GM19455 (cell line): ENCODE results near the gene LRRC41.

Experiments
- ATAC-seq: cut with Tn5 transposase; IDR thresholded peaks from one replicate; pipeline ENCODE4 v1.9.1; 2021; ENCODE audit not compliant: unreplicated experiment

Gene LRRC41

DNA sequence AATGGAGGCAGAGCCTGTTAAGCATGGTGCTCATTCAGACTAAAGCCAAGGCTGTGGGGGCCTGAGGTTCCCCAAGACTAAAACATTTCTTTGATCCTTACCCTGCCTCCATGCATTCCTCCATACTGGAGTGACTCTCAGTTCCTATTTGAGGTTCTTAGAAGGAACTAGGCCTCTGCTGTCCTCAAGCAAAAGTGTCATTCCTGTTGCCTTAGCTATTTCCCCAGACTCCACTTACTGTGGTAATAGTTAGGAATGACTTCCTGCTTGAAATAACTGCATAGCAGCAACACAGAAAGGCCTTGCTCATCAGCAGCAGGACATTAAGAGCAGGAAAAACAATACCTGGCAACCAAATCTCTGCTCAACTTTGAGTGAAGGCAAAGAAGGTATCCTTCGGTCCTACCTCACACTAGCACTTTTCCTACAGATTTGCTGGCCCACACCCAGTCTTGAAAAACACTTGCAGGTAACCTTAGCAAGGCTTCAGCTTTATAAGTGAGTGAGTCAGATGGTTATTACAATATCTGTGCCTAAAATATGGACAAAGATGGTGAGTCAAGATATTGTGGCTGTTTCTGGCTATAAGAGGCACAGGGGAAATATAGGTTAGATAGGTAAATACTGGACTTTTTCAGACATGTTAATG is 14.8 kb downstream of the LRRC41 start:
- no peak for ATAC-seq

GRCh38 chr1:46285730-46286477 is 17.5 kb downstream of the LRRC41 start:
- ATAC-seq, result no peak

- ATAC-seq, result no peak
Observed at GRCh38 chr1:46284597-46285564, 18.5 kb downstream of the LRRC41 start.

- no peak for ATAC-seq
Observed at GRCh38 chr1:46284058-46284457, 19.4 kb downstream of the LRRC41 start.

DNA sequence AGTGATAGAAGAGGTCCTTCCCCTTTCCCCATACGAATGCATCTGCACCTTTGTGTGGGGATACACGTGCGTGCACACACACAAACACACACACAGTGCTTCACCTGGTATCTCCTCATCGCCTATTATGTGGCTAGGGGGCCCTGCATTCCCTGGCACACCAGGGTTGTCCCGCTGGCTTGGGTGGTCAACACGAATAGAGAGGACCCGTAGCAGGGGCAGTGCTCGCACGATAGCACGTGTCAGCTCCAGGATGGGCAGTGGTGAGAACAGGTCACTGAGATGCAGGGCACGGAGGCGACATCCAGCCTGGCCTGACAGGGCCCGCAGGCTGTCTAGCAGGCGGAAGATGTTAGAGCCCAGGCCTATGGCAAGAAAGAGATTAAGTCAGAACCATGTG is 22.4 kb downstream of the LRRC41 start:
- ATAC-seq, result no peak

GRCh38 chr1:46280092-46280491 is 23.3 kb downstream of the LRRC41 start:
- ATAC-seq, result no peak

DNA sequence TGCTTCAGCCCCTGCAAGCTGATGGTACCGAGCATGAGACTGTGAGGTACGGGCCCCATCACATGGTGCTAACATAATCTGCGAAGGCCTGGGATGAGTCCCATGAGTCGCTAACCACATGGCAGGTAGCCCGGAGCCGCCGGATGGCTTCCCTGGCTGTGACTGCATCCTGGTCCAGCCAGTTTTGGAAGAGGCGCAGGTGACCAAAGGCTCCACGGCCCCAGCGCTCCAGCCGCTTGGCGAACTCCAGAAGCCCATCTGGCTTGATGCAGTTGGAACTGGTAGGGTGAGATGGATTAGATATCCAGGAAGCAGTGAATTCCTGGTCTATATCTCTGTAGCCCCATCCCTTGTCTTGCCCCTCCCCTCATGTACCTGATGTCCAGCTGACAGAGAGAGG is 24.6 kb downstream of the LRRC41 start:
- no peak for ATAC-seq

DNA sequence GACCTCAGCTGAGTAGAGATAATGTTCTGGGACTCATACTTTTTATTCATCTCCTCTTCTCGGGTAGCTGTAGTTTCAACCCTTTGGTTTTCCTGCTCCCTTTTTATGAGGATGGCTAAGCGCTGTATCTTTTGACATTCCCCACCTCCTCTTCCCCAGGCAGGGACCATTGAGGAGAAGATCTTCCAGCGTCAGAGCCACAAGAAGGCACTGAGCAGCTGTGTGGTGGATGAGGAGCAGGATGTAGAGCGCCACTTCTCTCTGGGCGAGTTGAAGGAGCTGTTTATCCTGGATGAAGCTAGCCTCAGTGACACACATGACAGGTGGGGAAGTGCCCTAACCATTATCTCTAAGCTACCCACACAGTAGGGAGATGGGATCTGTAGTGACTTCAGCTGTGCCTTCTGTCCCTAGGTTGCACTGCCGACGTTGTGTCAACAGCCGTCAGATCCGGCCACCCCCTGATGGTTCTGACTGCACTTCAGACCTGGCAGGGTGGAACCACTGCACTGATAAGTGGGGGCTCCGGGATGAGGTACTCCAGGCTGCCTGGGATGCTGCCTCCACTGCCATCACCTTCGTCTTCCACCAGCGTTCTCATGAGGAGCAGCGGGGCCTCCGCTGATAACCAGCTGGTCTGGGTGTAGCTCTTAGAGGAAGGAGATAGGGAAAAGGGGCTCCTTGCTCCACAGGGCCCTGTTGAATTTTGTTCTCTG is 25.6 kb downstream of the LRRC41 start:
- no peak for ATAC-seq

GRCh38 chr1:46275030-46275337 is 28.4 kb downstream of the LRRC41 start:
- no peak for ATAC-seq

DNA sequence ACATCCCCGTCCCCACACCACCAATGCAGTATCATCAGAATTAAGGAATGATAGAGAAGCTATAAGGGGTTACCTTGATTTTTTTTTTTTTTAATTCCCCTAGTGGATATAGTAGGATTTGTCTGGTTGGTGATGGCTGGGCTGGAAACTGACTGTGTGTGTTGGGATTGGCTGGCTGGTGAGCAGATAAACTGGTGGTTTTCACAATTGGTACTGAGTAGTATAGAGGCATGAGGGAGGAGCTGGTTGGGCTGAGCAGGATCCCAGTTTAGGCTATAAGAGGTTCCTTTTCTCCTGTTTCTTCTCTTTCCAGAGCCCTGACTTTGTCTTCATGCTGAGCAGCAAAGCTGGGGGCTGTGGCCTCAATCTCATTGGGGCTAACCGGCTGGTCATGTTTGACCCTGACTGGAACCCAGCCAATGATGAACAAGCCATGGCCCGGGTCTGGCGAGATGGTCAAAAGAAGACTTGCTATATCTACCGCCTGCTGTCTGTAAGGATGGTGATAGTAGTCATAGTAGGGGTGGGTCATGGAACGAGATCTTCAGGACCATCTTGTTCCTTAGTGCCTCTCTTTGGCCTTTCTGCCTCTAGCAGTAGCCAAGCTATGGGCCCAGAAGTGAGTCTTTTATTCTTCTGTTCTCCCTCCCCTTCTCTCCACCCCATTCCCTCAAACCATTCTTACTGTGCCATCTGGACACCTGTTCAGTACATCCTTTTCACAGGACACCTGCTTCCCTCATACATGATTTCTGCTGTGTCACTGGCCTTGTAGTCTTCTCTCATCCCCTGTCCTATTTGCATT is 29.0 kb downstream of the LRRC41 start:
- no peak for ATAC-seq

DNA sequence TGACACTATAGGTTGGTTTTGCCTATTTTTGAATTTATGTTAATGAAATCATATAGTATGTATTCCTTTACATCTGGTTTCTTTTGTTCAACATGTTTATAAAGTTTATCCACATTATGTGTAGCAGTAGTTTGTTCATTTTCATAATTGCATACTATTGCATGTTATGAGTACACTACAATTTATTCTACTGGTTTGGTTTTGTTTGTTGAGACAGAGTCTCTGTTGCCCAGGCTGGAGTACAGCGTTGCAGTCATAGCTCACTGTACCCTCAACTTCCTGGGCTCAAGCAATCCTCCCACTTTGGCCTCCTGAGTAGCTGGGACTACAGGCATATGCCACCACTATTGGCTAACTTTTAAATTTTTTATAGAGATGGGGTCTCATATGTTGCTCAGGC is 34.8 kb downstream of the LRRC41 start:
- ATAC-seq, result no peak

GRCh38 chr1:46263146-46263545 is 40.3 kb downstream of the LRRC41 start:
- ATAC-seq, result no peak

DNA sequence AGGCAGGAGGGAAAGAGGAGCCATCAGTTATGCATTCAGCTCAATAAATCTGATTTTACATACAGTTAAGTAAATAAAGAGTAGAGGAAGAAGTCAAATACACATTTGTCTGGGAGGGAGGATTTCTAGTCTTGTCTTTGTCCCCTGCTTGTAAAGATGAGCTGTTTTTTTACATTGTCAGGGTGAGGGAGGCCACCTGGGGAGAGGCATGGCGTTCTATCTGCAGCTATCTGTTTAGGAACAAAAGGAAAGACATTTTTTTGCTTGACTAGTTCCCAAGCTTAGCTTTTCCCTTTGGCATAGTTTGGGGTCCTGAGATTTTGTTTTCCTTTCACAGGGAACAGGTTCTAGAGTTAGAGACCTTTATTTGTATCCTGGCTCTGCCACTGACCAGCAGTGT is 40.9 kb downstream of the LRRC41 start:
- no peak for ATAC-seq

GRCh38 chr1:46256523-46256922 is 46.9 kb downstream of the LRRC41 start:
- ATAC-seq, result no peak

DNA sequence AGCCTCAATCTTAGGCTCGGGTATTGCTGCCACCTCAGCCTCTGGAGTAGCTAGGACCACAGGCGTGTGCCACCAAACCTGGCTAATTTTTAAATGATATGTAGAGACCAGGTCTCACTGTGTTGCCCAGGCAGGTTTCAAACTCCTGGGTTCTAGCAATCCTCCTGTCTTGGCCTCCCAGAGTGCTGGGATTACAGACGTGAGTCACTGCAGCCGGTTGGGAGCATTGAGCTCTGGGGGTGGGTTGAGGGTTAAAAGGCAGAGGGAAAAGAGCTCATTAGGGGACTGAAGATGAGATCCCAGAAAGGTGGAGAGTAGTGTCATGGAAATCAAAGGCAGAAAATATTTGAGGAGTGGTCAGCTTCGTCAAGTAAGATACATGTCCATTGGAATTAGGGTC is 48.7 kb downstream of the LRRC41 start:
- ATAC-seq, result no peak

- ATAC-seq, result no peak
Observed at GRCh38 chr1:46248122-46248920, 55.1 kb downstream of the LRRC41 start.

DNA sequence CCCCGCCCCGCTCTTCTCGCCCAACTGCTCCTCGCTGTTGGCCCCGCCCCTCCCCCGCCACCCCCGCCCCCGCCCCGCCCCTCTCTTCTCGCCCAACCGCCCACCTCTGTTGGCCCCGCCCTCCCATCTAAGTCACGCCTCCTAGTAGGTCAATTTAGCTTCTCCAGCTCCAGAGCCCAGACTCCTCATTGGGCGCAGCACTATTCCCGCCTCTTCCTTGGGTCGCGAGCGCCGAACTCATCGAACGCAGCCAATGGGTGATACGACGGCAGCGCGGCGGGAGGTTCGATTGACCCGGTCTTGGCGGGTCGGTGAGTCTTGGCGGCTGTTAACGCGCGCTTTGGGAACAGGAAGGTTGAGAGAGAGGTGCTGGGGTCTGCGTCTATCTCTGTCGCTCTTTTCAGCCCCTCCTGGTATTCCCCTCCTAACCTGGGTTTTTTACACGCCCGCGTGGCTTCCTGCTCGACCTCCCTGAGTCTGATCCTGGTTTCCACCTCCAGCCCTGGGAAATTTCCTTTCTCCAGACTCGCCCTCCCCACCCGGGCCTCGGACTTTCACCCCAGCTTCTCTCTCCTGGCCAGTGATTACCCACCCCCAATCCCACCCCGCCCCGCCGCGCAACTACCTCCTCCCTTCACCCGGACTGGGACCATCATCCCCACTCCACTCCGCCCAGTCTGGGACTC is 55.8 kb downstream of the LRRC41 start, which contains the start of gene RAD54L:
RAD54L (plus strand) TSS at position 328 of the 686 bp plus-strand sequence. CDS start 643 bp downstream, outside the sequence.
- peak; percentile 91 for ATAC-seq

GRCh38 chr1:46246548-46247435 is 56.6 kb downstream of the LRRC41 start:
- peak; percentile 43 for ATAC-seq
